Measurements from ENCODE around the gene SPINK1.
A peak's percentile ranks its signal among the peaks of the same experiment; 100 is the strongest.

The SPINK1 gene

GRCh38 chr5:147860641-147861025, 29.2 kb upstream of the SPINK1 start:
- H3K9me3 ChIP-seq (ENCODE audit: control extremely low read depth in 1 of 5, control insufficient read depth in 4 of 5, insufficient read depth in 2 of 5, low read depth in 1 of 5, low read length in 4 of 5): no peaks in the 10 kb centered on the region
- ChIA-PET POLR2A (no interaction called here), CTCF (interaction anchor here (1.6 to 9.3 kb wide), 2 partner anchors 9 to 73 kb away, joined by 4 to 118 read pairs; no protein-coding TSS in a partner anchor)
- H3K4me3 ChIP-seq (ENCODE audit: control insufficient read depth in 1 of 7, extremely low read depth in 1 of 7, insufficient read depth in 4 of 7, low read depth in 2 of 7, low read length in 6 of 7): no peak overlapping the region
- peaks cover 0 to 4% (median 1%) of the 10 kb centered on the region in 4 experiments for H3K4me1 ChIP-seq (ENCODE audit: control extremely low read depth in 1 of 4, control insufficient read depth in 4 of 4, insufficient read depth in 4 of 4, low read length in 3 of 4)
- no peak for DNase-seq
- WGBS (ENCODE audit: insufficient coverage): 100% methylated on average over 1 of the region's 1 CpG
- H3K27me3 ChIP-seq (replicated peaks in 2 of 5; ENCODE audit: control insufficient read depth in 4 of 5, insufficient read depth in 5 of 5, low read length in 4 of 5): no peaks in the 10 kb centered on the region
- no peaks in the 10 kb centered on the region for H3K36me3 ChIP-seq (ENCODE audit: control insufficient read depth in 4 of 4, insufficient read depth in 4 of 4, low read length in 3 of 4)
- H3K27ac ChIP-seq (ENCODE audit: insufficient read depth in 1 of 2, low read depth in 1 of 2, low read length in 2 of 2, poor library complexity in 1 of 2, severe bottlenecking in 2 of 2): no peak overlapping the region

GRCh38 chr5:147859962-147860640, 28.6 kb upstream of the SPINK1 start:
- Histone ChIP-seq H3K27me3 (replicated peaks in 2 of 5; ENCODE audit: control insufficient read depth in 4 of 5, insufficient read depth in 5 of 5, low read length in 4 of 5) (no peaks in the 10 kb centered on the region), H3K36me3 (ENCODE audit: control insufficient read depth in 4 of 4, insufficient read depth in 4 of 4, low read length in 3 of 4) (no peaks in the 10 kb centered on the region), H3K9me3 (ENCODE audit: control extremely low read depth in 1 of 5, control insufficient read depth in 4 of 5, insufficient read depth in 2 of 5, low read depth in 1 of 5, low read length in 4 of 5) (no peaks in the 10 kb centered on the region), H3K4me1 (ENCODE audit: control extremely low read depth in 1 of 4, control insufficient read depth in 4 of 4, insufficient read depth in 4 of 4, low read length in 3 of 4) (peaks cover 0 to 5% (median 2%) of the 10 kb centered on the region in 4 experiments), H3K4me3 (ENCODE audit: control insufficient read depth in 1 of 7, extremely low read depth in 1 of 7, insufficient read depth in 4 of 7, low read depth in 2 of 7, low read length in 6 of 7) (no peak overlapping the region), H3K27ac (ENCODE audit: insufficient read depth in 1 of 2, low read depth in 1 of 2, low read length in 2 of 2, poor library complexity in 1 of 2, severe bottlenecking in 2 of 2) (no peak overlapping the region)
- WGBS (ENCODE audit: insufficient coverage): 100% methylated on average over 2 of the region's 3 CpGs
- ChIA-PET CTCF (interaction anchor here (1.0 to 9.3 kb wide), 6 partner anchors 9 to 232 kb away, joined by 3 to 118 read pairs (median 4); no protein-coding TSS in a partner anchor), POLR2A (no interaction called here)
- DNase-seq: no peak

GRCh38 chr5:147858565-147858964, 27.1 kb upstream of the SPINK1 start:
- no peak overlapping the region for H3K4me3 ChIP-seq (ENCODE audit: control insufficient read depth in 1 of 7, extremely low read depth in 1 of 7, insufficient read depth in 4 of 7, low read depth in 2 of 7, low read length in 6 of 7)
- WGBS (ENCODE audit: insufficient coverage): no CpG with 5 or more reads among the region's 1 CpG
- CTCF ChIA-PET: interaction anchor here (0.8 to 9.3 kb wide), 10 partner anchors 14 to 236 kb away, joined by 3 to 118 read pairs (median 6); partner anchors contain the start of gene SCGB3A2

GRCh38 chr5:147857302-147858129, 26.0 kb upstream of the SPINK1 start:
- Histone ChIP-seq H3K36me3 (ENCODE audit: control insufficient read depth in 4 of 4, insufficient read depth in 4 of 4, low read length in 3 of 4) (no peaks in the 10 kb centered on the region), H3K9me3 (ENCODE audit: control extremely low read depth in 1 of 5, control insufficient read depth in 4 of 5, insufficient read depth in 2 of 5, low read depth in 1 of 5, low read length in 4 of 5) (no peaks in the 10 kb centered on the region), H3K27me3 (replicated peaks in 2 of 5; ENCODE audit: control insufficient read depth in 4 of 5, insufficient read depth in 5 of 5, low read length in 4 of 5) (no peaks in the 10 kb centered on the region), H3K4me3 (ENCODE audit: control insufficient read depth in 1 of 7, extremely low read depth in 1 of 7, insufficient read depth in 4 of 7, low read depth in 2 of 7, low read length in 6 of 7) (no peak overlapping the region), H3K4me1 (ENCODE audit: control extremely low read depth in 1 of 4, control insufficient read depth in 4 of 4, insufficient read depth in 4 of 4, low read length in 3 of 4) (peaks cover 11 to 22% (median 12%) of the 10 kb centered on the region in 4 experiments), H3K27ac (ENCODE audit: insufficient read depth in 1 of 2, low read depth in 1 of 2, low read length in 2 of 2, poor library complexity in 1 of 2, severe bottlenecking in 2 of 2) (no peak overlapping the region)
- ChIA-PET CTCF (interaction anchor here (0.7 to 9.3 kb wide), 21 partner anchors 8 to 873 kb away, joined by 3 to 118 read pairs (median 4); partner anchors contain the start of gene SCGB3A2), POLR2A (no interaction called here)
- DNase-seq: peak; percentile 63 to 75 (median 68)
- WGBS (ENCODE audit: insufficient coverage): 0% methylated on average over 2 of the region's 2 CpGs

More at GRCh38 chr5:147858565-147858964, 27.1 kb upstream of the SPINK1 start:
- Histone ChIP-seq H3K27me3 (replicated peaks in 2 of 5; ENCODE audit: control insufficient read depth in 4 of 5, insufficient read depth in 5 of 5, low read length in 4 of 5) (no peaks in the 10 kb centered on the region), H3K36me3 (ENCODE audit: control insufficient read depth in 4 of 4, insufficient read depth in 4 of 4, low read length in 3 of 4) (no peaks in the 10 kb centered on the region), H3K27ac (ENCODE audit: insufficient read depth in 1 of 2, low read depth in 1 of 2, low read length in 2 of 2, poor library complexity in 1 of 2, severe bottlenecking in 2 of 2) (no peak overlapping the region), H3K4me1 (ENCODE audit: control extremely low read depth in 1 of 4, control insufficient read depth in 4 of 4, insufficient read depth in 4 of 4, low read length in 3 of 4) (peaks cover 4 to 16% (median 7%) of the 10 kb centered on the region in 4 experiments), H3K9me3 (ENCODE audit: control extremely low read depth in 1 of 5, control insufficient read depth in 4 of 5, insufficient read depth in 2 of 5, low read depth in 1 of 5, low read length in 4 of 5) (no peaks in the 10 kb centered on the region)
- DNase-seq: no peak
- POLR2A ChIA-PET: no interaction called here

GRCh38 chr5:147856801-147857200, 25.3 kb upstream of the SPINK1 start:
- DNase-seq: no peak
- Histone ChIP-seq H3K4me3 (ENCODE audit: control insufficient read depth in 1 of 7, extremely low read depth in 1 of 7, insufficient read depth in 4 of 7, low read depth in 2 of 7, low read length in 6 of 7) (no peak overlapping the region), H3K9me3 (ENCODE audit: control extremely low read depth in 1 of 5, control insufficient read depth in 4 of 5, insufficient read depth in 2 of 5, low read depth in 1 of 5, low read length in 4 of 5) (no peaks in the 10 kb centered on the region), H3K27ac (ENCODE audit: insufficient read depth in 1 of 2, low read depth in 1 of 2, low read length in 2 of 2, poor library complexity in 1 of 2, severe bottlenecking in 2 of 2) (no peak overlapping the region), H3K36me3 (ENCODE audit: control insufficient read depth in 4 of 4, insufficient read depth in 4 of 4, low read length in 3 of 4) (no peaks in the 10 kb centered on the region), H3K27me3 (replicated peaks in 2 of 5; ENCODE audit: control insufficient read depth in 4 of 5, insufficient read depth in 5 of 5, low read length in 4 of 5) (no peaks in the 10 kb centered on the region), H3K4me1 (ENCODE audit: control extremely low read depth in 1 of 4, control insufficient read depth in 4 of 4, insufficient read depth in 4 of 4, low read length in 3 of 4) (peaks cover 11 to 25% (median 13%) of the 10 kb centered on the region in 4 experiments)
- ChIA-PET CTCF (interaction anchor here (0.8 to 9.3 kb wide), 12 partner anchors 8 to 874 kb away, joined by 3 to 118 read pairs (median 4); no protein-coding TSS in a partner anchor), POLR2A (no interaction called here)

GRCh38 chr5:147855774-147856069, 24.3 kb upstream of the SPINK1 start:
- Histone ChIP-seq H3K36me3 (ENCODE audit: control insufficient read depth in 4 of 4, insufficient read depth in 4 of 4, low read length in 3 of 4) (no peaks in the 10 kb centered on the region), H3K4me1 (ENCODE audit: control extremely low read depth in 1 of 4, control insufficient read depth in 4 of 4, insufficient read depth in 4 of 4, low read length in 3 of 4) (peaks cover 11 to 25% (median 13%) of the 10 kb centered on the region in 4 experiments), H3K9me3 (ENCODE audit: control extremely low read depth in 1 of 5, control insufficient read depth in 4 of 5, insufficient read depth in 2 of 5, low read depth in 1 of 5, low read length in 4 of 5) (no peaks in the 10 kb centered on the region), H3K4me3 (ENCODE audit: control insufficient read depth in 1 of 7, extremely low read depth in 1 of 7, insufficient read depth in 4 of 7, low read depth in 2 of 7, low read length in 6 of 7) (peak overlapping the region in 1 of 7 experiments; percentile 10), H3K27me3 (replicated peaks in 2 of 5; ENCODE audit: control insufficient read depth in 4 of 5, insufficient read depth in 5 of 5, low read length in 4 of 5) (no peaks in the 10 kb centered on the region), H3K27ac (ENCODE audit: insufficient read depth in 1 of 2, low read depth in 1 of 2, low read length in 2 of 2, poor library complexity in 1 of 2, severe bottlenecking in 2 of 2) (no peak overlapping the region)
- WGBS (ENCODE audit: insufficient coverage): 72% methylated on average over 3 of the region's 4 CpGs
- ChIA-PET POLR2A (no interaction called here), CTCF (interaction anchor here (1.5 to 9.3 kb wide), 4 partner anchors 10 to 228 kb away, joined by 4 to 118 read pairs (median 18); no protein-coding TSS in a partner anchor)
- DNase-seq: no peak
